Tibial nerve (tissue), 3 donors: Measurements from ENCODE around the gene FCGR3B.
"Not testable (repeated sequence)": the region's sequence is repeated elsewhere in the genome, so short reads cannot be mapped to it uniquely, and the experiment has no call there.

Experiments
- POLR2A ChIP-seq, 2 donors: fragments of 450-650 bp; IDR thresholded peaks; one replicate each; pipeline ENCODE4 v1.6.1; 2017; ENCODE audit warnings: antibody characterized with exemption in 2 of 2, mild to moderate bottlenecking in 2 of 2, moderate library complexity in 2 of 2
- TF ChIP-seq, protein P1 (sequence below), 5 experiments: fragments of 200-600 bp in 3 of 5; fragments of 450-650 bp in 2 of 5; sonication (generic) in 3 of 5; IDR thresholded peaks; one replicate each; pipeline ENCODE4 v1.5.1; 2016 to 2019; ENCODE audit warnings: antibody characterized with exemption in 5 of 5, mild to moderate bottlenecking in 3 of 5, moderate library complexity in 2 of 5

DNA sequence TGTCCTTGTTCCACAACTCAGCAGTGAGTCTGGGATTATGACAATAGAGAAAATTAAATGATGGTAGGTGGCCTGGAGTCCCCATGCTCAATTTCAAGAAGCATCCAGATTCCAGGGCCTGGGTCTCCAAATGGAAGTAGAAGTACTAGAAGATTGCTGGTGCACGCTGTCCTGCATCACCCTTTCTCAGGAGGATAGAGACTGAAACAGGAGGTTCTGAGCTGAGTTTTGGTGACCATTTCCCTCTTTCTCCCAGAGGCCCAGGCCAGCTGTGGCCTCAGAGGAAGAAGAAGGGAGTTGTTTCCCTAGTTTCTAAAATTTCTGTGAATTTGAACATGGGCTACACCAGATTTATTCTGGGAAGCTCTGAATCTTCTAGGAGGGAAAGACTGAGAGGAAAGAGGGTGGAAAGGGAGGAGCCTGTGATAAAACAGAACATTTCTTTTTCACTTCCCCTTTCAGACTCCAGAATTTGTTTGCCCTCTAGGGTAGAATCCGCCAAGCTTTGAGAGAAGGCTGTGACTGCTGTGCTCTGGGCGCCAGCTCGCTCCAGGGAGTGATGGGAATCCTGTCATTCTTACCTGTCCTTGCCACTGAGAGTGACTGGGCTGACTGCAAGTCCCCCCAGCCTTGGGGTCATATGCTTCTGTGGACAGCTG is 50.0 kb downstream of the FCGR3B start:
- not testable (repeated sequence) for TF ChIP-seq POLR2A (IDR thresholded peaks at IDR 0.05)
- TF ChIP-seq, protein P1, sequence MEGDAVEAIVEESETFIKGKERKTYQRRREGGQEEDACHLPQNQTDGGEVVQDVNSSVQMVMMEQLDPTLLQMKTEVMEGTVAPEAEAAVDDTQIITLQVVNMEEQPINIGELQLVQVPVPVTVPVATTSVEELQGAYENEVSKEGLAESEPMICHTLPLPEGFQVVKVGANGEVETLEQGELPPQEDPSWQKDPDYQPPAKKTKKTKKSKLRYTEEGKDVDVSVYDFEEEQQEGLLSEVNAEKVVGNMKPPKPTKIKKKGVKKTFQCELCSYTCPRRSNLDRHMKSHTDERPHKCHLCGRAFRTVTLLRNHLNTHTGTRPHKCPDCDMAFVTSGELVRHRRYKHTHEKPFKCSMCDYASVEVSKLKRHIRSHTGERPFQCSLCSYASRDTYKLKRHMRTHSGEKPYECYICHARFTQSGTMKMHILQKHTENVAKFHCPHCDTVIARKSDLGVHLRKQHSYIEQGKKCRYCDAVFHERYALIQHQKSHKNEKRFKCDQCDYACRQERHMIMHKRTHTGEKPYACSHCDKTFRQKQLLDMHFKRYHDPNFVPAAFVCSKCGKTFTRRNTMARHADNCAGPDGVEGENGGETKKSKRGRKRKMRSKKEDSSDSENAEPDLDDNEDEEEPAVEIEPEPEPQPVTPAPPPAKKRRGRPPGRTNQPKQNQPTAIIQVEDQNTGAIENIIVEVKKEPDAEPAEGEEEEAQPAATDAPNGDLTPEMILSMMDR (IDR thresholded peaks at IDR 0.05) = not testable (repeated sequence)
